HL-60 (cell line): ENCODE data around the gene CADM2.
"Not testable (repeated sequence)": the region's sequence is repeated elsewhere in the genome, so short reads cannot be mapped to it uniquely, and the experiment has no call there.

Source experiments
- DNase-seq, 2 experiments: peaks; one replicate each; pipeline ENCODE4 v3.0.0-alpha.2; 2010 to 2020; ENCODE audit warnings: low read depth in 1 of 2, low spot score in 1 of 2
- H3K27ac ChIP-seq: fragments of 250-450 bp; sonication (Bioruptor Pico); replicated peaks from 2 replicates; pipeline ENCODE4 v1.5.1; 2020; ENCODE audit warnings: mild to moderate bottlenecking, moderate library complexity
- H3K27me3 ChIP-seq: fragments of 250-450 bp; sonication (Bioruptor Pico); 2 replicates; pipeline ENCODE4 v1.5.1; 2021; ENCODE audit warnings: mild to moderate bottlenecking, moderate library complexity; ENCODE audit not compliant: insufficient read depth, poor library complexity, severe bottlenecking
- H3K4me3 ChIP-seq: replicated peaks from 2 replicates; pipeline ENCODE4 v1.5.1; 2011; ENCODE audit warnings: mild to moderate bottlenecking, control low read depth, low read length; ENCODE audit not compliant: insufficient read depth
- CTCF ChIP-seq: IDR thresholded peaks from one replicate; pipeline ENCODE4 v1.5.1; 2011; ENCODE audit warnings: low read length, control low read depth, inconsistent platforms; ENCODE audit not compliant: insufficient read depth
- GABPA ChIP-seq: IDR thresholded peaks from 2 replicates; pipeline ENCODE4 v1.6.1; 2012; ENCODE audit warnings: low read depth
- POLR2AphosphoS5 ChIP-seq: IDR thresholded peaks from 2 replicates; pipeline ENCODE4 v1.6.1; 2012; ENCODE audit warnings: low read depth
- REST ChIP-seq: IDR thresholded peaks from 2 replicates; pipeline ENCODE4 v1.6.1; 2012; ENCODE audit warnings: low read depth; ENCODE audit not compliant: insufficient replicate concordance
- SPI1 ChIP-seq: IDR thresholded peaks from 2 replicates; pipeline ENCODE4 v1.6.1; 2012; ENCODE audit warnings: low read depth, mild to moderate bottlenecking, borderline replicate concordance

The CADM2 gene

GRCh38 chr3:85502148-85502875 is 543.5 kb downstream of the CADM2 start:
- no peak for TF ChIP-seq REST
- no peak for TF ChIP-seq POLR2AphosphoS5
- TF ChIP-seq GABPA, result no peak
- no peak for TF ChIP-seq SPI1
- TF ChIP-seq CTCF, result no peak
- Histone ChIP-seq H3K4me3 (no peak overlapping the region), H3K27ac (no peak overlapping the region), H3K27me3 (no peaks in the 10 kb centered on the region)
- no peak for DNase-seq

DNA sequence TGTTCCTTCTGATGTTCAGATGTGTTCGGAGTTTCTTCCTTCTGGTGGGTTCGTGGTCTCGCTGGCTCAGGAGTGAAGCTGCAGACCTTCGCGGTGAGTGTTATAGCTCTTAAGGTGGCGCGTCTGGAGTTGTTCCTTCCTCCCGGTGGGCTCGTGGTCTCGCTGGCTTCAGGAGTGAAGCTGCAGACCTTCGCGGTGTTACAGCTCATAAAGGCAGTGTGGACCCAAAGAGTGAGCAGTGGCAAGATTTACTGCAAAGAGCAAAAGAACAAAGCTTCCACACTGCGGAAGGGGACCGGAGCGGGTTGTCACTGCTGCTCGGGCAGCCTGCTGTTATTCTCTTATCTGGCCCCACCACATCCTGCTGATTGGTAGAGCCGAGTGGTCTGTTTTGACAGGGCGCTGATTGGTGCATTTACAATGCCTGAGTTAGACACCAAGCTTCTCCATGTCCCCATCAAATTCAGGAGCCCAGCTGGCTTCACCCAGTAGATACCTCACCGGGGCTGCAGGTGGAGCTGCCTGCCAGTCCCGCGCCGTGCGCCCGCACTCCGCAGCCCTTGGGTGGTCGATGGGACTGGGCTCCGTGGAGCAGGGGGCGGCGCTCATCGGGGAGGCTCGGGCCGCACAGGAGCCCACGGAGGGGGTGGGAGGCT is 545.5 kb downstream of the CADM2 start:
- not testable (repeated sequence) for H3K27me3 ChIP-seq, DNase-seq, H3K27ac ChIP-seq, H3K4me3 ChIP-seq

DNA sequence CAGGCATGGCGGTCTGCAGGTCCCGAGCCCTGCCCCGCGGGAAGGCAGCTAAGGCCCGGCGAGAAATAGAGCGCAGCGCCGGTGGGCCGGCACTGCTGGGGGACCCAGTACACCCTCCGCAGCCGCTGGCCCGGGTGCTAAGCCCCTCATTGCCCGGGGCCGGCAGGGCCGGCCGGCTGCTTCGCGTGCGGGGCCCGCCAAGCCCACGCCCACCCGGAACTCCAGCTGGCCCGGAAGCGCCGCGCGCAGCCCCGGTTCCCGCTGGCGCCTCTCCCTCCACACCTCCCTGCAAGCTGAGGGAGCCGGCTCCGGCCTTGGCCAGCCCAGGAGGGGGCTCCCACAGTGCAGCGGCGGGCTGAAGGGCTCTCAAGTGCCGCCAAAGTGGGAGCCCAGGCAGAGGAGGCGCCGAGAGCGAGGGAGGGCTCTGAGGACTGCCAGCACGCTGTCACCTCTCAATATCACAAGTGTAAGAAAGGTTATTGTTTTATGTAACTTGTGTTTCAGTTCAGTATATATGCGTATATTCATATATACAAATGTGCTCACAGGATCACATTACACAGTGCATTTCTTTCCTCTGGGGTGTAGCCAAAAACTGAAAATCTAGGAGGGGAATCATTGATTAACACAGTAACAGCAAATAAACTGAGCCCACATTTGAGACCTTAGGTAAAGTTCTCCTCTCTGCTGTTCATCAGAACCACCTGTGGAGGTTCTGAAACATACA is 546.2 kb downstream of the CADM2 start:
- DNase-seq, H3K27me3 ChIP-seq, H3K4me3 ChIP-seq, H3K27ac ChIP-seq: not testable (repeated sequence)

GRCh38 chr3:85507052-85507451 is 548.3 kb downstream of the CADM2 start:
- H3K27ac ChIP-seq, H3K4me3 ChIP-seq, DNase-seq, H3K27me3 ChIP-seq: not testable (repeated sequence)

GRCh38 chr3:85508659-85509058 is 549.9 kb downstream of the CADM2 start:
- TF ChIP-seq GABPA, result no peak
- TF ChIP-seq REST, result no peak
- TF ChIP-seq POLR2AphosphoS5, result no peak
- no peak for TF ChIP-seq SPI1
- TF ChIP-seq CTCF, result no peak
- no peak for DNase-seq
- no peaks in the 10 kb centered on the region for H3K27me3 ChIP-seq
- no peak overlapping the region for H3K4me3 ChIP-seq
- H3K27ac ChIP-seq, result no peak overlapping the region
